ENCODE measurements around the gene CTSZ. TPM values are rescaled to one million over a fixed set of nuclear protein-coding genes. Genes with fewer than 3 reads are reported as not detected.
A peak's percentile ranks its signal among the peaks of the same experiment; 100 is the strongest.

Gene CTSZ
- polyA plus RNA-seq, 3 donors: 80.3 to 90.7 (median 86.6) TPM

DNA sequence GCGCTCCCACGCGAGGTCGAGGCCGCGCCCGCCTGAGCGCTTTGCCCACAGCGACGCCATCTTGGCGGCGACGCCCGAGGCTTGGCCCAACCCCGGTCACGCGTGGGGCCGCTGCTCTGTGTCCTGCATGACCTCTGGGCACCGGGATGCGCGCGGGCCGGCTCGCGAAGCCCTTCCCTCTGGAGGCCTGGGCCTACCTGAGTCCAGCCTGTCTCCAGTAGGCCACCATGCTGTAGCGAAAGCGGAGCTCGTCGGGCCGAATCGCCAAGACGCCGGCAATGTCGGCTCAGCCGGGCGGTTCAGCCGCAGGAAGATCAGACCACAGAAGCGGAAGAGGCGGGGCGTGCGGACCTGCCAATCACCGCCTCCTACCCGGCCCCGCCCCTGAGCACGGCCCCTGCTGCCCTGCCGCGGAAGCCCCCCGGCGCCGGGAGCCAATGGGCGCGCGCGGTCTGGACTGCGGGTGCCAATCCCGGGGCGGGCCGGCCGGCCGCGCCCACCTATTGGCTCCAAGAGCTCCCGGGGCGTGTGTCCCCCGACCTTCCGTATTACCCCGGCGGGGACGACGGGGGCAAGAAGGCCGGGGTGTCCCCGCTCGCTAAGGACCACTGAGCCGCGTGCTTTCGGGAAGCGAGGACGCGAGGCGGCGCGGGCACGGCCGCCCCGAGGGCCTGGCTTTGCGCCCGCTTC is 25.1 kb upstream of the CTSZ start, which contains the start of gene ATP5F1E:
Gene ATP5F1E, minus strand, starts transcription at position 313 of the 690 bp plus-strand sequence. Its CDS starts 84 bp downstream, at position 229.
- peak; percentile 64 to 92 (median 82) for DNase-seq (ENCODE audit: low read depth in 3 of 3, low spot score in 2 of 3)

DNA sequence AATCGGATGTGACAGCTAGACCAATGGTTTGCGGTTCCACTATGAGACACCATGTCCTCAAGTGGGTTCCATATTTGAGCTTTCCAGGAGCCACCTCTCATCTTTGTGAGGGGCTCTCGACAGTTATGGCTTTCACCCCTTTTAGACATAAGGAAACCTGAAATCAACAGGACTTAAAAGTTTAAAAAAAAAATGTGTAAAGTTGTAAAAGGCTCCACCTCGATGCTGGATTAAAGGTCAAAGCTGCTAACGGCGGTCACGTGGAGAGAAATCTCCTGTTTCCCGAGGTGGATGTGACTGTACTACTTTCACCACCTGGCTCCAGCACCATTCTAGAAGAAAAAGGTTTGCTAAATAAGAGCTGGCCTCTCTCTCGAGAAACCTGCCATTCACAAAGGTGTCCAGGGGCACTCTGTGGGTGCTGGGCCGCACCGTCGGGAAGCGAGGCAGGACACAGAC is 24.5 kb upstream of the CTSZ start:
- DNase-seq (ENCODE audit: low read depth in 3 of 3, low spot score in 2 of 3): no peak

DNA sequence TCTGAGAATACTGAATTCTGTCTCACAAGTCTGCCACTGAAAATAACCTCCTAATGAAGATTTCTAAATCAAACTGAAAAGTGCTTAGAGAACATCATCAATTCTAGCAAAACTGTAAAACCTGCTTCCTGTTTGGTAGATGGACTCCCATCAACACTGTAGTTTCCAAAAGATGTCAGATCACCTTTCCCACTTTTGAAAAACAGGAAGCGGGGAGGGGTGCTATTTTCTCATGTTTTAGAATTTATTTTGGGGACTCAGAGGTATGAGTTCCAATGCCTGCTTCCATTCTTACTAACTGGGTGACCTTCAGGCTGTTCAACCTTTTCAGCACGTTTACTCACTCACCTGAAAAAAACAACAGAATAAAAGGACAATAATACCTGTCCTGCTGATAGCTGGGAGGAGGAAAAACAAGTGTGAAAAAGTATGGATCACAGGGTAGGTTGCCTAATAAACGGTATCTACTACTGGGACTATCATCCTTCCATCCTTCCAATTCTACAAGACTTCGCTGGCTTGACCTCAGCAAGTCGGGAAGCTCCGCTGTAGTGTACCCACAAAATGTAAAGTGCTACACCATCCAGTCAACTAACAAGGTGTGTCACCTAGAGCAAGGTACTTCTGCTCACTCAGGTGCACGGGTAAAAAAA is 24.0 kb upstream of the CTSZ start:
- no peak for DNase-seq (ENCODE audit: low read depth in 3 of 3, low spot score in 2 of 3)

DNA sequence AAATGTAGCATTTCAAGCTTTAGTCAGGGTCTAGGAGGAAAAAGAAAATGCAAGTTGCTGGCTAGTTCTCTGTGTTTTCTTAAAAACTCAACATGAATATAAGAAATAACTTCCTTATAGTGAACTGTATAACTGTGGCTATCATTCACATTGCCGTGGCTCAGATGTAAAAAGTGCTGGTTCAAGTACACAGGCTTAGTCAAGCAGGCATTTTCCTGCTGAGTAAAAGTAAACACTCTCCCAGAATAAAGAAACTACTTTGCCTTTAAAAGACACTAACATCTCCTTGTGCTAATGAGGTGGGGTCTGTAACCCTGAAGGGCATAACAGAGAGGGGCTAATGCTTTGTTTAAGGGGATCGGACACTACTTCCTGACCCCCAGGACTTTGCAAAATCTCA is 21.8 kb upstream of the CTSZ start:
- no peak for DNase-seq (ENCODE audit: low read depth in 3 of 3, low spot score in 2 of 3)

DNA sequence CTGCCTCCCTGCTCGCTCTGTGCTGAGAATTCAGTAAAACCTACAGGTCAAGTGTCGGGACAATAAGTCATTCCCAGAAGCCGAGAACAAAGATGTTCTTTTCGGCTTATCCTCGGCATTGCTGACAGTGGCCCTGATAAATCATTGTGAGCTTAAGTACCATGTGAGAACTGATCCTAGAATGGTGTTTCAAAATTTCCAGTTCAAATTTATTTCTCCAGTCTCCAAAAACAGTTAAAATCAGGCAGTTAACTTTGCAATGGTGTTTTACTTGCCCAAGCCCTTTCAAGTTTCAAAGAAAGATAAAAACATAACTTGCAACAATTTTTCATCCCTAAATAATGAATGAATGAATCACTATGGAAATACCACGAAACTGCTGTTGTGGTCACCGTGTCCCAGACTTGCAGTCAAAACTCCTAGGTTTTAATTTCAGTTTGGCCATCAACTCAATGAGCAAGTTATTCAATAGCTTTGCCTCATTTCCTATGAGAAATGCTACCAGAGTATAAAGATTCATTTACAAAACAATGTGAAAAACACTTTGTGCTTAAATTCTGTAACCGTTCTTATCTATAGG is 20.8 kb upstream of the CTSZ start:
- no peak for DNase-seq (ENCODE audit: low read depth in 3 of 3, low spot score in 2 of 3)

DNA sequence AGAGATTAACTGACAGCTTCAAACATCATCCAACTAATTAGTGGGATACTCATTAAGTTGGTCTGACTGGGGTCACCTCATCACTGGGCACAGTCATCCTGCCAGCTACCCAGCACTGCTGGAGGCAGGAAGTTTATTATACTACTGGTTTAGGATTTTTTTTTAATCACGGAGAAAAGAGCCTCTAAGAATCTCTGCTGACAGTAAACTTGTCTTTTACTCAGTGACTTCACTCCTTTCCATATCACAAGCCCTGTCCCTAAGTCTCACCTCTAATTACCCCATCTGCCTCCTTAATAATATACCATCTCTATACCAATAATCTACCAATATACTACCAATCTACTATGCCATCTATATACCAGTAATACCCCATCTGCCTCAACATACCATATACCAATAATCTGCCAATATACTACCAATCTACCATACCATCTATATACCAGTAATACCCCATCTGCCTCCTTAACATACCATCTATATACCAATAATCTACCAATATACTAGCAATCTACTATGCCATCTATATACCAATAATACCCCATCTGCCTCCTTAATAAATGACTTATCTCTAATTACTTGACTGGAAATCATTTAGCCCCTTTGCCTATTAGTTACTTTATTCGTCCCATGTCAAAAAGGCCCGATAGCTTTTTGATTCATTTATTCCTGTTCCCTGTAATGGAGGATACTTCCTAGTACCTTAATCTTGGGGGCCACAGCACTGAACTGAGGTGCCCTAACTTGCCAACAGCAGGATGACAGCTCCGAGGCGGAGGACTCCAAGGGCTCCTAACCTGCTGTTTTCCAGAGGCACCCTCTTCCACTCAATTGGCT is 20.1 kb upstream of the CTSZ start:
- DNase-seq (ENCODE audit: low read depth in 3 of 3, low spot score in 2 of 3): no peak

DNA sequence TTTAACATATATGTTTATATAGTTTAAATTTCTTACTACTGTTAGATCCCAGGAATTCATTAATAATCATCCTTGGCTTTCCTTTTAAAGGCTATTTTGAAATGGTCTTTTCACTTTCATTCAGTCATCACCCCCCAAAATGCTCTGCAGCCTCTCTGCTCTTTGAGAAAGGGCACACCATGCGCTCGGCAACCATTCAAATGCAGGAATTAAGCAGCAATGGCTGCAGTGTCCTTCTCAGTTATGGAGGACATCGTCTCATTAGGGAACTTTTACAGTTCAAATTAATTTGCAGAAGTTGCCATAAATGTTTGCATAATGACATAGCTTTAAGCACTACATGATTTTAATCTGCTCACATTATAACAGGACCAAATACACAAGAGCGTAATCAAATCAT is 18.5 kb upstream of the CTSZ start:
- no peak for DNase-seq (ENCODE audit: low read depth in 3 of 3, low spot score in 2 of 3)

DNA sequence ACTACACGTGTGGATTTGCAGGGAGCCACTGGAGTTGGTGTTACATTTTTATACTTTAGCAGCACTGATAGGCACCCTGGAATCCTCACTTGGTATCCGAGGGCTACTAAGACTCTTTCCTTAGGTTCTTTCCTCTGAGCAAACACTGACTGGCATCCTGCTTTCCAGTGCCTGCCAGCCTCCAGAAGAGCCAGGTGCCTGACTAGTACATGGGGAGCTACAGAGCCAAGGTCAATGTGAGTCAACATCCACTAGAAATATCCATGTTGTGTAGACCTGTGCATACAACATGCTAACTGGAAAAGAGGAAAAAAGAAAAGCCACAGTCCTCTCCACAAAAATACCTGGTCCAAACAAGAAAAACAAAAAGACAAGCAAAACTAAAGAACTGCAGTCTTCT is 18.0 kb upstream of the CTSZ start:
- no peak for DNase-seq (ENCODE audit: low read depth in 3 of 3, low spot score in 2 of 3)

DNA sequence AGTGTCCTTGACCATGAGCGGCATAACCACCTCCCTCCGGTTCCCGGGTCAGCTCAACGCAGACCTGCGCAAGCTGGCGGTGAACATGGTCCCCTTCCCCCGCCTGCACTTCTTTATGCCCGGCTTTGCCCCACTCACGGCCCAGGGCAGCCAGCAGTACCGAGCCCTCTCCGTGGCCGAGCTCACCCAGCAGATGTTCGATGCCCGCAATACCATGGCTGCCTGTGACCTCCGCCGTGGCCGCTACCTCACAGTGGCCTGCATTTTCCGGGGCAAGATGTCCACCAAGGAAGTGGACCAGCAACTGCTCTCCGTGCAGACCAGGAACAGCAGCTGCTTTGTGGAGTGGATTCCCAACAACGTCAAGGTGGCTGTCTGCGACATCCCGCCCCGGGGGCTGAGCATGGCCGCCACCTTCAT is 17.1 kb upstream of the CTSZ start:
- DNase-seq (ENCODE audit: low read depth in 3 of 3, low spot score in 2 of 3): no peak

DNA sequence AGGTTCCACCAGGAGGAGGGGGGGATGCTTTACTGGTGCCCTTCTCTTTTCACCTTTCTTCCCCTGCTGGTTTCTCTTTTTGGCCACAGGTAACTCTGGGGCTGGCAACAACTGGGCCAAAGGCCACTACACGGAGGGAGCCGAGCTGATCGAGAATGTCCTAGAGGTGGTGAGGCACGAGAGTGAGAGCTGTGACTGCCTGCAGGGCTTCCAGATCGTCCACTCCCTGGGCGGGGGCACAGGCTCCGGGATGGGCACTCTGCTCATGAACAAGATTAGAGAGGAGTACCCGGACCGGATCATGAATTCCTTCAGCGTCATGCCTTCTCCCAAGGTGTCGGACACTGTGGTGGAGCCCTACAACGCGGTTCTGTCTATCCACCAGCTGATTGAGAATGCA is 16.6 kb upstream of the CTSZ start:
- no peak for DNase-seq (ENCODE audit: low read depth in 3 of 3, low spot score in 2 of 3)

DNA sequence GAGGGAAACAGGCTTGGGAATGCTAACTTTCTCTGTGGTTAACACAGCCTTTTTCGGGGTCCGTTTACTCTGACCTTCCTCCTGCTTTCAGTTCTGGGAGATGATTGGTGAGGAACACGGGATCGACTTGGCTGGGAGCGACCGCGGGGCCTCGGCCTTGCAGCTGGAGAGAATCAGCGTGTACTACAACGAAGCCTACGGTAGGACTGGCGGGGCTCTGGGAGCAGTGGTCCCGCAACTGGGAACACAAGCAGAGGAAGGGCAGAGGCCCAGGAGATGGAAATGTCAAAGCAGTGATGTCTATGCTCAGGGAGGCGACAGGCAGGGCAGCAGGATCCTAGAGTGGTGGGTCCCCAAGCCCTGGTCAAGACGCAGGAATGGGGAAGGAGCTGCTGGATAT is 15.7 kb upstream of the CTSZ start:
- DNase-seq (ENCODE audit: low read depth in 3 of 3, low spot score in 2 of 3): no peak

DNA sequence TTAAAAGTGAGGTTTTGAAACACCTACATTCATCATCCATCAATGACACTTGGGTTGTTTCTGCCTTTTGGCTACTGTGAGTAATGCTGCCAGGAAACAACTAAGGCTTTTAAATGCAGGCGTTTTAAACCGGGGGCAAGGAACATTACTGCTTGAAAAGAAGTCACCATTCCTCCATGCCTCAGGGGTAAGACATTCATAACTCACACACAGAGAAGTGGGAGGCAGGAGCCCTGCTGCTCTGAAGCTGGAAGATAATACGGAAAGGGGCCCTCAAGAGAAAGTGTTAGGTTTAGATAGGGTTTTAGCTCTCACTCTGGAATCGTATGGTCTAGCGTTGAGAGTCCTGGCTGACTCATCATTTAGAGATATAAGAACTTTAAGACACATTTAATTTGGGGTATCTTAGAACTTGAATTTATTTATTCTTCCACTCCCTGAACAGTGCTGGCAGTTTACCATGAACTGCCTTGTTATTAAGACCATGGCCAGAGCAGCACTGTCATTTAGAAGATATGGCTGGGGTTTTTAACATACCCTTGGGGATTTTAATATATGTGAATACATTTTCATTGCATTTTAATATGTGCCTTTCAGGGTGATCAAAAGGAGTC is 14.0 kb upstream of the CTSZ start:
- DNase-seq (ENCODE audit: low read depth in 3 of 3, low spot score in 2 of 3): no peak

DNA sequence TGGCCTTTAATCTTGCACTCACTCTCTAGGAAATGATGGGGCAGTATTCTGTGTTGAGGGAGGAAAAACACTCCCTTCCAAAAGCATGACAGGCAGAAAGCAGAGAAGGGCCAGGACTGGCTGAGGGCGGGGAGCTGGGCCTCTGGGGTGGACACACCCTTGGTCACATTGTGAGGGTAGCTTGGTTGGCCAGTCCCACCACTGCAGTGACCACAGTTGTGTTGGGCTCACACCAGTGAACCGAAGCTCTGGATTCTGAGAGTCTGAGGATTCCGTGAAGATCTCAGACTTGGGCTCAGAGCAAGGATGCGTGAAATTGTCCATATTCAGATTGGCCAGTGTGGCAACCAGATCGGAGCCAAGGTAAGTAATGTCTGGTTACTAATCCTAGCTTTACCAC is 12.2 kb upstream of the CTSZ start, which contains the start of gene TUBB1:
Gene TUBB1, plus strand, starts transcription at position 213 of the 400 bp plus-strand sequence. Its CDS starts 94 bp downstream, at position 307.
- DNase-seq (ENCODE audit: low read depth in 3 of 3, low spot score in 2 of 3): no peak

DNA sequence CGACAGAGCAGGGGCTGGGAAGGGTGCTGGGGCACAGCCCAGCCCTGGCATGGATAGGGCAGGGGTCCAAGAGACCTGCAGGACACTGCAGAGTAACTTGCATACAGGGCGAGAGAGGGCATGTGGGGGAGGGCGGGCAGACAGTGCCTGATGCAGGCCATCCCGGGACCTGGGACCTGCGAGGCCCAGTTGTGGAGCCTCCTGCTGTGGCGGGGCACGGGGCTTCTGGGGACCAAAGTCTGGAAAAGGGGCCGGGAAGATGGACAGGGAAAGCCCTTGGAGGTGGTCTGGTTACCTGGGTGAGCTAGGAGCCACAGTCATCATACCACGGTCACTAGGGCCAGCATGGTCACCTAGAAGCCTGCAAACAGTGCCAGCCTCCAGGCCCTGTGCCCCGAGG is 11.8 kb upstream of the CTSZ start:
- DNase-seq (ENCODE audit: low read depth in 3 of 3, low spot score in 2 of 3): no peak

DNA sequence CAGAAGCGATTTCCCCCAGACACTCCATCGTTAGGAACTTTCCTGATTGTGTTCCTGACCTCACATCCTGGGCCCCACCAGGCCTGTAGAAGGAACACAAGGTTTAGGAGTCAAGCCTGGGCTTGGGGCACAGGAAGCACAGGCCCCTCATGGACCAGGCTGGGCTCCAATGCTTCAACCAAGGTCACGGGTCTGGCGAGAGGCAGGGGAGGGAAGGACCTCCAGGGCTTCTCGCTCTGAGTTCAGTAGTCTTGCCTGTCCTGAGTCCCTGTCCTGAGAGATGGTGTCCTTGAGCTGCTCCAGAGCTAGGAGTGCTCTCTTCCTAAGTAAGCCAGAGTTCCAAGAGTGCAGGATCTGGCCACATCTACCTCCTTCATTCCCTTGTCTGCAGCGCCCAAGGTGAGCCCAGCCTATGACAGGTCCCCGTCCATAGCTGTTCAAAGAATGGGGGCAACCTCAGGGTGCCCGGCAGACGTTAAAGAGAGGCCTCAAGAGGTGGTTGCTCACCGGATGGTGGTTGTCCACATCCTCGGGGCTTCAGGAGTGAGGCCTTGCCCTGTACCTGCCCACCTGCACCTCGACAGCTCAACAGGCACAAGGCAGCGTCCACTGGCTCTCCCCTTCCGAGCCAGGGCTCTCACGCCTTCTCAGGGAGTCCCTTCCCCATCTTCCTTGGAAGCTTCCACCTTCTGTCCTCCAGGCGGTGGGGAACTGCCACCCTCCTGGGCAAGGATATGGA is 10.6 kb upstream of the CTSZ start:
- DNase-seq (ENCODE audit: low read depth in 3 of 3, low spot score in 2 of 3): no peak

DNA sequence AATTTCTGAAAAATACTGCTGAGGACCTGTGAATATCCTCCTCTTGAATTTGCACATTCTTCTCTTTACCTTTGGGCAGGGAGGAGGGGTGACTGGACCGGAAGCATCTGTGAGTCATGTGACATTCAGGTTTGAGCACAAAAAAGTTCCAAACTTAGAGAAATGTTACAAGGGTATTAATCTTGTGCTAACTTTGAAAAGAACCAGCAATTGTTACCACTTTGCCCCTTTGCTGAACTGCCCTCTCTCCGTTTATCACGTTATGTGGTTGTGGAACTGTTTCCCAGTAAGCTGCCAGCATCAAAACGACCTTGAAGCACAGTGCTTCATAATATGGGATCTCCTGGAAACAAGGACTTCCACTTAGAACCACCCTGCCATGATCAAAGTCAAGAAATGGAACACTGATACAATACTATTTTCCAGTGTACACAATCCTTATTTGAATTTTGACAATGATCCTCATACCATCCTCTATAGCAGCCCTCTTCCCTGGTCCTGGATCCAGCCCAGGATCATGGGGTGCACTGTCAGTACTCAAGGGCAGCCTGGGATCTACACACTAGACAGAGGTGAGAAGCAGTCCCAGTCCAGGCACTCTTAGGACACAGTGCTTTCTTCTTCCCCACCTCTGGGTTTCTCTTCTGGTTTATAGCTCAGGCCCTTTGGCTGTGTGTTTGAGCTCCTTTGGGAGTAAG is 9.9 kb upstream of the CTSZ start:
- no peak for DNase-seq (ENCODE audit: low read depth in 3 of 3, low spot score in 2 of 3)

DNA sequence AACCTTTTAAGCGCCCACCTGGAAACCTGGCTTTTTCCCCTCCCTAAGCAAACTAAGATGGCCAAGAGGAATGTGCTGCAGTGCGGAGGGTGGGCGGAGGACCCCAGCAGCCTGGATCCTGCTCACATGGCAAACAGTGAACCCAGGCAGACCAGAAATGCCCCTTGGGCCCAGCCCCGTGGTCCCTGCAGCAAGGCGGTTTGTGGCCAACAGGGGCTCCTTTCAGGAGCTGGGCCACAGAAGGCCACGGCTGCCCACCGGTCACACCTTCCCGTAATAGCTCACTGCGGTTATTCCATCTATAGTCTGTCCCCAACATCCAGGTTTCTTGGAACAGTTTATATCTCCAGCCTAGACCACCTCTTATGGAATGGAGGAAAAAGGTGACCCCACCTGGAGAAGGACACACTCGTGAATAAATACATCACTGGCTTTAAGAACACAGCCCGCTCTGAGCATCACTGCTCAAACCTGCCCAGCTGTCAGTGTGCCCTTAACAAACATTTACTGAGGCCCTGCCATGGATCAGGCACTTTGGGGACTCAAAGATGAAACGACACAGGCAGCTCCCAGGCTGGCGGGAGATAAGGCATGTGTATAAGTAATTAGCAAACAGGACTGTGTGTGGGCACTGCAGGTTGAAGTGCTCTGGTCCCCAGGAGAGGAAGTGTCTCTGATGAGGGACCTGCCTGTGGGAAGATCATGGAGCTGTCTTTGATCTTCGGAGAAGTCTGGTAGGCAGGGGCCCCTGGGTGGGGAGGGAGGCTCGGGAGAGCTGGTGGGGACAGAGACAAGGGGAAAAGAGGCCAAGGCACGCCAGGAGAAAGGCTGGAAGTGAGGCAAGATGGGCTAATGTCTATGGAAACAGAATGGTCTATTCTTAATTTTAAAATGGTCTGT is 9.0 kb upstream of the CTSZ start:
- DNase-seq (ENCODE audit: low read depth in 3 of 3, low spot score in 2 of 3): no peak

DNA sequence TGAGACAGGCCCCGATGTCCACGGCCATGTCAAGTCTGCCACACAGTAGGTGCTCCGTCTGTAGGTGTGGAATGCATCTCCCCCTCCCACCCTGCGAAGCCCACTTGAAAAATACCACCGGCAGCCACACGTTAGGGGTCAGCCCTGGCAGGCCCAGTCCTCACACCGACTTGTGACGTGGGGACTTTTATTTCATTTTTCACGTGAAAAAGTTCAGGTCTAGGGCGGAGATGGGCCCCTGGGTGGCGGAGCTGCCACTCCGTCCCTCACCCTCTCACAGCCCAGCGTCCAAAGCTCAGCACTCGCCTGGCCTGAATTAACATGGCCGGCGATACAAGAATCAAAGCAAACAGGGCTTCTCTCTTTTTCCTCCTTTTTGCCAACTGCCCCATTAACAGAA is 8.4 kb upstream of the CTSZ start:
- no peak for DNase-seq (ENCODE audit: low read depth in 3 of 3, low spot score in 2 of 3)
